ENCODE measurements around the gene ANKRD63.

ANKRD63 gene

DNA sequence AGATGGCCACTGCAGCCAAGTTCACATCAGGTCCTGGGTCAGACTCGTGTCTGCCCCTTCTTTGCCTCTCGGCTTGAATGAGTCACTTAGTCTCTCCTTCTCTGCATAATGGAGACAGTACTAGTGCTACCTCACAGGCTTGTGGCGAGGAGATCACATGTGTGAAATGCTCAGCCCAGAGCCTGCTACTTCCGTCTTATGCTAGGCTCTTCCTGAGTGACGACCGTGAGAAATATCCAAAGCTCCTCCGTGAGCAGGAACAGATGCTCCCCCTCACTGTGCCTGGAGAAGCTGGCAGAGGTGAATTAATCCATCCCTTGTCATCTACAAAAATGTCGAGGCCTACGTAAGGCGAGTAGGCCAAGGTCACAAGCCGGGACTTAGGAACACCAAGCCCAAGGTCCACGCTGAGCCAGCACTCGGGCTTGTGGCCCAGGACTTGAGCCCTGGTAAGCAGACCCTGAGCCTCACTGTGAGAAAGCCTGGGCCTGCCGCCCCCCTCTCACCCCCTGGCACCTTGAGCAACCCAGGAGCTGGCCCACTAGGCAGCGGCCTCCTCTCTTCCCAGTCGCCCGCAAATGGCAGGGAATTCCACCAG is 26.1 kb downstream of the ANKRD63 start:
- no peak for TF ChIP-seq CTCF (IDR thresholded peaks at IDR 0.05)

DNA sequence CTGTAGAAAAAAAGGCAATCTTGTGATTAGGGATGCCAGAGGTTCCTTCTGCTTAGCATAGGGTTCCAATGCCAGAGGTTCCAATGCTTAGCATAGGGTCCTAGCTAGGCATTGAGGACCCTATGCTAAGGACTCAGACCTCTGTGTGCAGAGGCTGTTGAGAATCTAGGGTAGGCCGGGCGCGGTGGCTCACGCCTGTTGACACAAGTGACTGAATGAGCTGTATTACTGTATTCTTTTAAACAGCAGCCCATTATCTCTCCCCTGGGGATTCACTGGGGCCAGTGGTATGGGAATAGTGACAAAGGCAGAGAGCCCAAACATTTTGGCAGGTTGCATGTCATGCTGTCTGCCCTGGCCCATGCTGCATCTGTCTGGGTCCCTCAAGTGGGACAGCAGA is 27.8 kb downstream of the ANKRD63 start:
- no peak for TF ChIP-seq CTCF (IDR thresholded peaks at IDR 0.05)

GRCh38 chr15:40254452-40254851 is 28.4 kb downstream of the ANKRD63 start:
- no peak for TF ChIP-seq CTCF (IDR thresholded peaks at IDR 0.05)

DNA sequence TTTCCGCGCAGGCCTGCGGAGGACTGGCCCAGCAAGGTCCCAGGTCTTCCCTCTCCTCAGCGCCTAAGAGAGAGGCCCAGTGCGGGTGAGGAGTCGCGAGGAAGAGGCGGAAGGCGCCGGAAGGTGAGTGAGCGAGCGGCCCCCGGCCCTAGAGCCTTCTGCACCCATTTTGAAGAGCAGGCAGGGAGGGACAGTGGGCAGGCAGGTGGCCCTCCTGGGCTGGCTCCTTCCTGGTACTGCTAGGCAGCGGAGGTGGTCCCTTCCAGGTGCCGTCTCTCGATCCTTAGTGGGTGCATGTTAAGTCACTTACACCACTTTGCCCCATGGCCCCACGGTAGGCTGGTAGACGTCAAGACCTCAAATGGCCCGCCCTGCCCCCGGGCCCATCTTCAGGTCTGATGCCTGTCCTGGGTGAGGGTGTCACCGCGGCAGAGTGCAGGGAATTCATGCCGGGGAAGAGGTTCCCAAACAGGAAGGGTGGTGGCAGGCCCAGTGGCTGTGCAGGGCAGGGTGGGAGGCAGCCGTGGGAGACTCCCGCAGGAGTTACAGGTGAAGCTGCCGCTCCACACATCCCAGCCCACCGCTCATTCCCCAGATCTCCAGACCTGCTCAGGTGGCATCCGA is 29.6 kb downstream of the ANKRD63 start:
- no peak for TF ChIP-seq CTCF (IDR thresholded peaks at IDR 0.05)

DNA sequence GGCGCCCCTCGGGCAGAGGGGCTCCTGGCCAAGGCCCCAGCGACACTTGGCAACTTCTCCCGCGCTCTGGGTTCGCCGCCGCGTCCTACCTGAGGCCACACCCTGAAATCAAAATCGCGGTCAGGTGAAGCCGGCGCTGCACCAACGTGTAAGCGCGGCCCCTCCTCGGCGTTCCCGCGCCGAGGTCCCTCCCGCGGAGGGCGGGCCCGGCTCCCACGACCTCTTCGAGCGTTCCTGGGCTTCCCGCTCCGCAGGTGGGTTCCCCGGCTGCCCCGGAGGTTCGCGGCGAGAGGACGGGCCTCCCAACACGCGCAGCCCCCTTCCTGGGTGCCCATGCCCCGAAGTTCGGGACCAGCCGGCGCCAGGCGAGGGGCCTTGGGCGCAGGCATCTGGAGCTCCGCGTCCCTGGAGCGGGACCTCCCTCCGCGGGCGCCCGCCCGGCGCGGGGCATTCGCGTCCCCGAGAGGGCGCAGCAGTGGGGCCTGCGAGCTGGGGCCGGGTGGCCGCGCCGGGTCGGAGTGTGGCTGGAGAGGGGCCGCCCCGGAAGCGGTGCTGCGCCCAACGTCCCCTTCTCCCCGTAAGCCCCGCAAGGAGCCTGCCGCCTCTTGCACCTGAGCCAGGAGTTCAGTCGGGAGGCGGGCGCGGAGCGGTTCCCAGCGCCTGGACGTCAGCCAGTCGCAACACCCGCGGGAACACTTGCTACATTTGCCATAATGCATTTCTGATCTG is 30.3 kb downstream of the ANKRD63 start:
- no peak for TF ChIP-seq CTCF (IDR thresholded peaks at IDR 0.05)

DNA sequence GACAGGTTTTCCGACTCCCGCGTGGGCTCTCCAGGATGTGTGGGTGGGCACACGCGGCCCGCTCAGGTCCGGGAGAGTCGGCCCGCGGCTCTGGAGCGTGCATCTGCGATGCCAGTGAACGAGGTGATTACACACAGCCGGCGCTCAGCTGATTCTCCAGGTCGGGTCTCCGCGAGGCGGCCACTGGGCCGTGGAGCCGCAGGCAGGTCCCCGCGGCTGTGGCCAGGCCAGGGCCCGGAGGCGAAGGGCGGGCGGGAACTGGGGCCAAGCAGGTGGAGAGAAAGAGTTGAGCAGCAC is 30.8 kb downstream of the ANKRD63 start:
- TF ChIP-seq CTCF (IDR thresholded peaks at IDR 0.05), result no peak

GRCh38 chr15:40251486-40252140 is 31.3 kb downstream of the ANKRD63 start:
- TF ChIP-seq CTCF (IDR thresholded peaks at IDR 0.05), result no peak
